ENCODE data around the gene MACROD2.

The MACROD2 gene

DNA sequence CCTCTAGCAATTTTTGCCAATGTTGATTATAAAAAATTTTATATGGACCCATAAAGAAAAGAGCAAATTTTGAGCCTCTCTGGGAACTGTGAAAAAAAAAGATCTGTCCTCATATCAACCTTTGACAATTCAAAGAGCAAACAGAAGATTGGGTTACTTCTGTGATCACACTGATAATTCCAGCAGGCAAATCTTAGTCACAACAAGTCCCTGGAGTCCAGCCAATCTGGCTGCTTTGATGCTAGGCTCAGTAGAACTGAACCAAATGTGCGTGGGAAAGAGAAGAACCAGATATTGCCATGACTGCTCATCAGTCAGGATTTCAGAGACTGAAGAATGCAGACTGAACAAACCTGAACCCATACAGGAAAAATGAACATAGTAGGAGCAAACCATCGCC is 780.5 kb downstream of the MACROD2 start:
- DNase-seq = peak; percentile 79

DNA sequence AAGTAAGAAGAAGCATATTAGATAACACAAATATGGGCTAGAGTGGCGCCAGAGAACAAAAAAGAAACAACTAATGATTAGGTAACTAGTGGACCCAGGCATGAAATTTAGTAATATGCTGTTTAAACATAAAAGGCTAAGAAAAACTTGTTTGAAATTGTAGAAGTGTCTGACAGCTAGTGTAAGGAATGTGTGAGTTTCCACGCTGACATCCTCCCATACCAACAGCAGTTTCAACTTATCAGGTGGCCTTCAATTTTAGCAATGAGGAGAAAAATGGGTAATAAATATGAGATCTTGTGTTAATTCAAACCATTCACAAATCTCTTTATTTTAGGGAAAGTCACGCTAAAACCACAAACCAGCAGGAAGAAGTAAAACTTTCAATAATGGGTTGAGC is 782.3 kb downstream of the MACROD2 start:
- peak; percentile 31 for DNase-seq

- no peak for DNase-seq
Measured at GRCh38 chr20:14778096-14778495, 782.8 kb downstream of the MACROD2 start.

DNA sequence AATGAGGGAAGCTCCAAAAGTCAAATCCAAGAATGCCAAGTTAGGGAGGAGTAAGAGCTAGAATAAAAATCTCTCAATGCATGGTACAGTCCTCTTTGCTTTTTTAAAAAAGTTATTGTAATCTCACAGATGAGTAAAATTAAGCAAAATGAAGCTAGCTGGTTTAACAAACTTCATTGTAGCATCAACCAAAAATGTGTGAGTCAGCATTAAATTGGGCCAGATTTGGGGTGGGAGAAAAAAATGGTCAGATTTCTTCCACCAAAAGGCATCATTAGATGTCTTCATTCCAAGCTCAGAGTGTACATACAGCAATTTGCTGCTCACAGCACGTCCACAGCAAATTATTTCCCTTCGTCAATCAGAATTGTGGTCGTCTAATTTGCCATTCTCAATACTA is 783.6 kb downstream of the MACROD2 start:
- no peak for DNase-seq

DNA sequence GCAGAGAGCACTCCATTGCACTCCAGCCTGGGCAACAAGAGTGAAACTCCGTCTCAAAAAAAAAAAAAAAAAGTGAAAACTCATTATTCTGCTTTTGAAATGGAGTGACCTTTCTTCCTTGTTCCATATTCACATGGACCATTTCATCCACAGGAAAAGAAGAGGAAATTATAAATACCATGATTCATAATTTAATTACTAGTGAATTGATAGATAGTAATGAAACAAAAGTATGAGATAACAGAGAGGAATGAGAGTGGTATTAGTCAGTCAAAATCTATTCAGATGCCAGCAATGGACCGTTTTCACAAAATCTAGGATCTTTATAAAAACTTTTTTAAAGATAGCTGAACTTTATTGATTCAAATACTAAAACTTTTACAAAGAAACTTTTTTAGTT is 785.2 kb downstream of the MACROD2 start:
- DNase-seq = peak; percentile 13

DNA sequence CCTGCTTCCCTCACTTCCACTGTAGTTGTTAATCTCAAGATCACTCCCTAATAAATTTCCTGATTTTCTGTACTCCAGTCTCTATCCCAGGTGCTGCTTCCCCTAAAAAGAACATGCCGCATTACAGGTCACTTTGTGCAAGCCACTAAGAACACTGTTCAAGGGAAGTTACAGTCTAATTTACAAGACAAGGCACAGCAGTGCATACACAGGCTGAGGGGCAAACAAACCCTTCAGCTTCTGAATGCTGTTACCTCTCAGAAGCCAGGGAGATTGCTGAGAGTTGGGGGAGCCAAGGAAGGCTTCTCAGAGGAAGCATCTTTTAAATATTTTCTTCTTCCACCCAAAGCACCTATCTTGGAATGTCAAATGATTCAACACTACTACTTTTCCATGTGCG is 787.4 kb downstream of the MACROD2 start:
- no peak for DNase-seq

DNA sequence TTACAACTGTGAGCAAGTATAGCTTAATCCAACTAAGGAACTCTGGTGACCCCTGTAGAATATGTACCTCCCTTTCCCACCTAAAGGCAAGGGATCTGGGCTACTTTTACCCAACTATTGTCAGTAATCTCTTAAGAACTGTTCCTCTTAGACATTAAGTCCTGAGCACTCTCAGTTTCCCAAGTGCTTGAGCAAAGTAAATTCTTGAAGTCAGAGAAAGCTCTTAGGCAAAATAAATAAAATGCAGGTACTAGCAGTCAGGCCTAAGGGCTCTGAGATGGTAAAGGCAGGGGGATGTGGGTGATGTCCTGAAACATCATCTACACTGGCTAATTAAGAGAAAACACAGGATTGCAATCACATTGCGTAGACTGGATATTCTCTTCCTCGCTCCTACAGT is 788.5 kb downstream of the MACROD2 start:
- no peak for DNase-seq

DNA sequence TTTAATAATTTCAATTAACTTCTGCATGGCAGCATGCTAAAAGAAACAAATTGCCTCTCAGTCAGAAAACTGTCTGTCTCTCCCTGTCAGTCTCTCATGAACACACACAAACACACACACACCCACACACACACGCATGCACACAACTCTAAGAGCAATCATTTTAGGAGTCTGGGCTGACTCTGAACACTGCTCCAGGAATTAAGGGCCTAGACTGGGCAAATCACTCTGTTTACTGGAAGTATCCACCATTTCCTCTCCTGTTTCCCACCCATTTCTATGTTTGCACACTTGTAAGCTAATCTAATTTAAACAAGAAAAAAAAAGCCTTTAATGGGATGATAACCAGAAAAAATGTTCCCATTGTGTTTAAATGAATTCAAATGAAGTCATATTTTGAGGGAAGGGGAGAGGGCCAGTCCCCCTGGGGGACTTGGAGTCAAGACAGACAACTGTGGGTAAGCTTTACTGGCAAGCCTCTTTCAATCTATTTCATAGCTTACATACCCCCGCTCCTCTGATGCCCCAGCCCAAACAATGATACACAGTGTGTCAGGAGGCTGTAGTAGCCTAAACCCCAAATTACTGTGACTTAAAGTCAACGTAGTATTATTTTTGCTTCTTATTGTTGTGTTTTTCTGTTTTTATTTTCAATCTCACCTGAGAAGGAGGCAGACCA is 789.9 kb downstream of the MACROD2 start:
- no peak for DNase-seq

DNA sequence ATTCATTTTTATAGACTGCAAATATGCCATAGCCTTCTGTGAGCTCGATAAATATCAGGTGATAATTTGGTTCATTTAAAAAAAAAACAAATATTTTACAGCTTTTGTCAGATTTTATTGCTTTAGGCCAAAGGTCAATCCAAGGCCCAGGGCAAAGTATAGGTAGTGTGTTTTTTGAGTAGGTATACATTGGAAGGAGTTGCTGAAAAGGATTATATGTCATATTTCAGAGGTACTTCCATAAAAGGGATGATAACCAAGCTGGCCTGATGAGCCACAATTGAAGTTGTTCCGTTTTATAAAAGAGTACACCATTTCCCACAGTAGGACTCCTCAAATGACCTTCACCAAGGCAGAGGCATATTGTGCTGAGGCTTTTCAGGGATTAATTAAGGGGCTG is 794.9 kb downstream of the MACROD2 start:
- DNase-seq = no peak

- DNase-seq = peak; percentile 44
Measured at GRCh38 chr20:14790771-14791620, 795.7 kb downstream of the MACROD2 start.

- DNase-seq = no peak
Measured at GRCh38 chr20:14792915-14793314, 797.6 kb downstream of the MACROD2 start.

GRCh38 chr20:14799545-14800216 is 804.4 kb downstream of the MACROD2 start:
- no peak for DNase-seq

GRCh38 chr20:14800707-14801425 is 805.5 kb downstream of the MACROD2 start:
- no peak for DNase-seq

DNA sequence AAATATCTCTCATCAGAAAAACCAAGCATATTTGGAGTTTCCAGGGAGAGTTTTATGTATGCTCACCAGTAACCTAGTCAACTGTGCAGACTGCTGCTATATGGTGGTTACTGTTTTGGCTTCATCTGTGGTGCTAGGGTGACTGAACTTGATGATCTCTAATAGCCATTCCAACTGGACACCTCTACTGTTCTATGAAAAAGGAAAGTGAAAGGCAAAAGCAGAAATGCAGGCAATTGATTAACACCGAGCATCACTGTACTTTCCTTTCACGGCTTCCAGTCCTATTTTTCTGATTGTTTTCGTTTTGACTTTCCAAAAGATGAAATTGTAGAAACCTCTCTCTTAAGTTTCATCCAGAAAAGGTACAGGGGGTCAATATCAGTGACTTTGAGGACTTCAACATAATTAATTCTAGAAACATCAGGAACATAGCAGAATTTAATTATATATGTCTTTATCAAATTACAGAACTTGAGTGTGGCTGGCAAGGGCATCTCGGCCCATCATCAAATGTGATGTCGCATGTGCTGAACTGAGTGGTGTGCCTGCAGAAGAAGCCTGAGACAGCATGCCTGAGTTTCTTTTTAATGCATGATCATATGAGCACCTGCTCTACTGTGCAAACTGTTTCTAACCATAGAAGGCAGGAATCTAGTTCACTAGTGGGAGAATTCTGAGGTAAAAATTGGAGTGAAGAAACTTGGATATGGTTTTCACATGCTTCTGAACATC is 806.4 kb downstream of the MACROD2 start:
- no peak for DNase-seq

- DNase-seq = no peak
Measured at GRCh38 chr20:14807224-14807623, 811.9 kb downstream of the MACROD2 start.

GRCh38 chr20:14815340-14815739 is 820.0 kb downstream of the MACROD2 start:
- DNase-seq = no peak

- no peak for DNase-seq
Measured at GRCh38 chr20:14816471-14816870, 821.2 kb downstream of the MACROD2 start.

DNA sequence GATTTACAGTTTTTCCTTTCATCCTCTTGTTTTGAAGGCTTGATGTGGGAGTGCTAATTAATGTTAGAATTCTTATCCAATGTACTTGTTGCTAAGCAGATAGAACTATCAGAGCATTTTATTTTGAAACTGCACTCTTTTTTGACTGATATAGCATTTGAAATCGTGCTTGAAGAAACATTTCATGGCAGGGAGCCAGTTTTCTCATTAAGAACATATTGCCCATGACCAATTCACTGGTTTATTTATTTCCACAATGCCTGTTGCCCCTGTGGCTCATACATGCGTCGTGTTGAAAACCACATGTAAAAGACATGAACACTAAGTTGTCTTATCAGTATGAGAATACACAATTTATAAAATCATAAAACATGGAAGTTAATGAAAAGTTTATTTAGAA is 821.8 kb downstream of the MACROD2 start:
- no peak for DNase-seq

GRCh38 chr20:14820771-14821170 is 825.5 kb downstream of the MACROD2 start:
- peak; percentile 45 for DNase-seq

- DNase-seq = no peak
Measured at GRCh38 chr20:14821251-14821650, 825.9 kb downstream of the MACROD2 start.

- DNase-seq = no peak
Measured at GRCh38 chr20:14824996-14825395, 829.7 kb downstream of the MACROD2 start.

Measured in fibroblast of skin of back (primary cell).